HG03457 (cell line): Measurements from ENCODE around the gene PCDHA11.
"Not testable (repeated sequence)": the region's sequence is repeated elsewhere in the genome, so short reads cannot be mapped to it uniquely, and the experiment has no call there.

Source experiments
- ATAC-seq: cut with Tn5 transposase; IDR thresholded peaks from one replicate; pipeline ENCODE4 v1.9.1; 2021; ENCODE audit warnings: moderate number of reproducible peaks; ENCODE audit not compliant: unreplicated experiment

Gene PCDHA11

GRCh38 chr5:140849831-140850634, 18.7 kb upstream of the PCDHA11 start:
- not testable (repeated sequence) for ATAC-seq

DNA sequence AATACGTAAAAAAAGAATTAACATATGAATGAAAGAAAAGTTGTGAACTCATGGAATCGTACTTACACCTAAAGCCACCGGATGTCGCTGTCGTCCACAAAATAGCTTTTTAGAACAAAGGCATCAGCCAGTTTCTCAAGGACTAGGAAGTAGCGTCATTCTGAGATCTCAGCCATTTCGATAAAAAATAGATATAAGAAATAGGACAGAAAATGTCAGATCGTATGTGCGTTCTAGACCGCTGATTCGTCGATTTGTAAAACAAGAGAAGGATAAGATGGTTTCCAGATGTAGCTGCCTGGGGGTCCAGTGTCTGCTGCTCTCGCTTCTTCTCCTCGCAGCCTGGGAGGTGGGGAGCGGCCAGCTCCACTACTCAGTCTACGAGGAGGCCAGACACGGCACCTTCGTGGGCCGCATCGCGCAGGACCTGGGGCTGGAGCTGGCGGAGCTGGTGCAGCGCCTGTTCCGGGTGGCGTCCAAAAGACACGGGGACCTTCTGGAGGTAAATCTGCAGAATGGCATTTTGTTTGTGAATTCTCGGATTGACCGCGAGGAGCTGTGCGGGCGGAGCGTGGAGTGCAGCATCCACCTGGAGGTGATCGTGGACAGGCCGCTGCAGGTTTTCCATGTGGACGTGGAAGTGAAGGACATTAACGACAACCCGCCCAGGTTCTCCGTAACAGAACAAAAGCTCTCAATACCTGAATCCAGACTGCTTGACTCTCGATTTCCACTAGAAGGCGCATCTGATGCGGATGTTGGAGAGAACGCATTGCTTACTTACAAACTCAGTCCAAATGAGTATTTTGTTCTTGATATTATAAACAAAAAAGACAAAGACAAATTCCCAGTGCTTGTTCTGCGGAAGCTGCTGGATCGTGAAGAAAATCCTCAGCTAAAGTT, 12.7 kb upstream of the PCDHA11 start, which contains the start of gene PCDHA10:
Gene PCDHA10, plus strand, starts transcription at position 126 of the 903 bp plus-strand sequence. Its CDS starts 152 bp downstream, at position 278.
- ATAC-seq, result no peak

- no peak for ATAC-seq
Measured at GRCh38 chr5:140857177-140857986, 11.4 kb upstream of the PCDHA11 start.

DNA sequence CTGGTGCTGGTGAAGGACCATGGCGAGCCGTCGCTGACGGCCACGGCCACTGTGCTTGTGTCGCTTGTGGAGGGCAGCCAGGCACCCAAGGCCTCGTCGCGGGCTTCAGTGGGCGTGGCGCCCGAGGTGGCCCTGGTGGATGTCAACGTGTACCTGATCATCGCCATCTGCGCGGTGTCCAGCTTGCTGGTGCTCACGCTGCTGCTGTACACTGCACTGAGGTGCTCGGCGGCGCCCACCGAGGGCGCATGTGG, 10.8 kb upstream of the PCDHA11 start:
- no peak for ATAC-seq

GRCh38 chr5:140862441-140863295, 6.1 kb upstream of the PCDHA11 start:
- ATAC-seq, result no peak

DNA sequence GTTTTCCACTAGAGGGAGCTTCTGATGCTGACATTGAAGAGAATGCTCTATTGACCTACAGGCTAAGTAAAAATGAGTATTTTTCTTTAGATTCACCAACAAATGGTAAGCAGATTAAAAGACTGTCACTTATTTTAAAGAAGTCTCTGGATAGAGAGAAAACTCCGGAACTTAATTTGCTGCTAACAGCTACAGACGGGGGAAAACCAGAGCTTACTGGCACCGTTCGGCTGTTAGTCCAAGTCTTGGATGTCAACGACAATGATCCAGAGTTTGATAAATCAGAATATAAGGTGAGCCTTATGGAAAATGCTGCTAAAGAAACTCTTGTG, 764 bp downstream of the PCDHA11 start:
- ATAC-seq, result no peak

- no peak for ATAC-seq
Measured at GRCh38 chr5:140870221-140871201, 1.8 kb downstream of the PCDHA11 start.

- no peak for ATAC-seq
Measured at GRCh38 chr5:140875085-140876065, 6.6 kb downstream of the PCDHA11 start, which contains the start of gene PCDHA12. PCDHA12 (plus strand) TSS chr5:140875308; CDS start chr5:140875473, 165 bp downstream.

DNA sequence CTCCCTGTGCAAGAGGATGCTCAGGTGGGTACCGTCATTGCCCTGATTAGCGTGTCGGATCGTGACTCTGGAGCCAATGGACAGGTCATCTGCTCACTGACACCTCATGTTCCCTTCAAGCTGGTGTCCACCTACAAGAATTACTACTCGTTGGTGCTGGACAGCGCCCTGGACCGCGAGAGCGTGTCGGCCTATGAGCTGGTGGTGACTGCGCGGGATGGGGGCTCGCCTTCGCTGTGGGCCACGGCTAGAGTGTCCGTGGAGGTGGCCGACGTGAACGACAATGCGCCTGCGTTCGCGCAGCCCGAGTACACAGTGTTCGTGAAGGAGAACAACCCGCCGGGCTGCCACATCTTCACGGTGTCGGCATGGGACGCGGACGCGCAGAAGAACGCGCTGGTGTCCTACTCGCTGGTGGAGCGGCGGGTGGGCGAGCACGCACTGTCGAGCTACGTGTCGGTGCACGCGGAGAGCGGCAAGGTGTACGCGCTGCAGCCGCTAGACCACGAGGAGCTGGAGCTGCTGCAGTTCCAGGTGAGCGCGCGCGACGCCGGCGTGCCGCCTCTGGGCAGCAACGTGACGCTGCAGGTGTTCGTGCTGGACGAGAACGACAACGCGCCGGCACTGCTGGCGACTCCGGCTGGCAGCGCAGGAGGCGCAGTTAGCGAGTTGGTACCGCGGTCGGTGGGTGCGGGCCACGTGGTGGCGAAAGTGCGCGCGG, 7.9 kb downstream of the PCDHA11 start:
- ATAC-seq, result not testable (repeated sequence)

DNA sequence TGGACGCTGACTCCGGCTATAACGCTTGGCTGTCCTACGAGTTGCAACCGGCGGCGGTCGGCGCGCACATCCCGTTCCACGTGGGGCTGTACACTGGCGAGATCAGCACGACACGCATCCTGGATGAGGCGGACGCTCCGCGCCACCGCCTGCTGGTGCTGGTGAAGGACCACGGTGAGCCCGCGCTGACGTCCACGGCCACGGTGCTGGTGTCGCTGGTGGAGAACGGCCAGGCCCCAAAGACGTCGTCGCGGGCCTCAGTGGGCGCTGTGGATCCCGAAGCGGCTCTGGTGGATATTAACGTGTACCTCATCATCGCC, 8.5 kb downstream of the PCDHA11 start:
- no peak for ATAC-seq

GRCh38 chr5:140881889-140882590, 13.3 kb downstream of the PCDHA11 start, which contains the start of gene PCDHA13:
PCDHA13 (plus strand) TSS chr5:140882124; CDS start chr5:140882269, 145 bp downstream.
- ATAC-seq, result no peak

GRCh38 chr5:140882591-140882899, 13.8 kb downstream of the PCDHA11 start:
- ATAC-seq, result no peak

- no peak for ATAC-seq
Measured at GRCh38 chr5:140883373-140883772, 14.6 kb downstream of the PCDHA11 start.

GRCh38 chr5:140883927-140884697, 15.4 kb downstream of the PCDHA11 start:
- no peak for ATAC-seq

GRCh38 chr5:140916325-140916724, 47.6 kb downstream of the PCDHA11 start:
- no peak for ATAC-seq
